ENCODE measurements around the gene GRN. TPM values are rescaled to one million over a fixed set of nuclear protein-coding genes. Genes with fewer than 3 reads are reported as not detected.
"Not testable (repeated sequence)": the region's sequence is repeated elsewhere in the genome, so short reads cannot be mapped to it uniquely, and the experiment has no call there.

Gene GRN
- total RNA-seq, 1 experiment from 2014 or later: 285 TPM

- DNase-seq (ENCODE audit: low spot score): no peak
Observed at GRCh38 chr17:44361292-44362260, 16.5 kb downstream of the GRN start.

GRCh38 chr17:44362459-44362948, 17.4 kb downstream of the GRN start:
- no peak for DNase-seq (ENCODE audit: low spot score)

GRCh38 chr17:44362949-44363612, 18.0 kb downstream of the GRN start:
- no peak for DNase-seq (ENCODE audit: low spot score)

- no peak for DNase-seq (ENCODE audit: low spot score)
Observed at GRCh38 chr17:44363613-44364159, 18.6 kb downstream of the GRN start, which contains the start of gene FAM171A2. TSS of gene FAM171A2 (minus strand) at chr17:44363853. CDS start at chr17:44363714, 139 bp downstream.

GRCh38 chr17:44365051-44365450, 19.9 kb downstream of the GRN start:
- not testable (repeated sequence) for DNase-seq (ENCODE audit: low spot score)

GRCh38 chr17:44367231-44367979, 22.3 kb downstream of the GRN start:
- no peak for DNase-seq (ENCODE audit: low spot score)

GRCh38 chr17:44368391-44369243, 23.5 kb downstream of the GRN start:
- DNase-seq (ENCODE audit: low spot score): not testable (repeated sequence)

- not testable (repeated sequence) for DNase-seq (ENCODE audit: low spot score)
Observed at GRCh38 chr17:44369414-44370023, 24.4 kb downstream of the GRN start.

- DNase-seq (ENCODE audit: low spot score): no peak
Observed at GRCh38 chr17:44372036-44372435, 26.9 kb downstream of the GRN start.

GRCh38 chr17:44374306-44375195, 29.4 kb downstream of the GRN start:
- DNase-seq (ENCODE audit: low spot score): no peak

GRCh38 chr17:44375196-44376017, 30.3 kb downstream of the GRN start:
- no peak for DNase-seq (ENCODE audit: low spot score)

- no peak for DNase-seq (ENCODE audit: low spot score)
Observed at GRCh38 chr17:44376124-44376523, 31.0 kb downstream of the GRN start.

GRCh38 chr17:44376779-44377178, 31.7 kb downstream of the GRN start:
- DNase-seq (ENCODE audit: low spot score): no peak

- no peak for DNase-seq (ENCODE audit: low spot score)
Observed at GRCh38 chr17:44378171-44378705, 33.1 kb downstream of the GRN start.

GRCh38 chr17:44379887-44380286, 34.8 kb downstream of the GRN start:
- no peak for DNase-seq (ENCODE audit: low spot score)

GRCh38 chr17:44380767-44381166, 35.7 kb downstream of the GRN start:
- DNase-seq (ENCODE audit: low spot score): no peak

- no peak for DNase-seq (ENCODE audit: low spot score)
Observed at GRCh38 chr17:44381810-44382305, 36.8 kb downstream of the GRN start.

GRCh38 chr17:44382917-44383316, 37.8 kb downstream of the GRN start:
- DNase-seq (ENCODE audit: low spot score): no peak
